ENCODE measurements around the gene CLMN.

Gene CLMN

GRCh38 chr14:95268350-95268749, 51.4 kb downstream of the CLMN start:
- DNase-seq = no peak
- intact Hi-C loops (cut with DNase I) = no loop called here

GRCh38 chr14:95267306-95267705, 52.4 kb downstream of the CLMN start:
- intact Hi-C loops (cut with DNase I) = no loop called here
- no peak for DNase-seq

GRCh38 chr14:95265106-95266094, 54.3 kb downstream of the CLMN start:
- intact Hi-C loops (cut with DNase I) = no loop called here
- DNase-seq = no peak

GRCh38 chr14:95264271-95264973, 55.3 kb downstream of the CLMN start:
- no peak for DNase-seq
- intact Hi-C loops (cut with DNase I) = no loop called here

- DNase-seq = no peak
- intact Hi-C loops (cut with DNase I) = no loop called here
Observed at GRCh38 chr14:95263527-95264231, 56.0 kb downstream of the CLMN start.

- intact Hi-C loops (cut with DNase I) = no loop called here
Observed at GRCh38 chr14:95262511-95262891, 57.2 kb downstream of the CLMN start.

GRCh38 chr14:95261616-95262510, 57.8 kb downstream of the CLMN start:
- intact Hi-C loops (cut with DNase I) = no loop called here
- DNase-seq = no peak

More at GRCh38 chr14:95262511-95262891, 57.2 kb downstream of the CLMN start:
- no peak for DNase-seq

GRCh38 chr14:95260537-95261361, 59.0 kb downstream of the CLMN start:
- no peak for DNase-seq
- intact Hi-C loops (cut with DNase I) = no loop called here

- intact Hi-C loops (cut with DNase I) = no loop called here
- no peak for DNase-seq
Observed at GRCh38 chr14:95258754-95259593, 60.7 kb downstream of the CLMN start.

GRCh38 chr14:95258156-95258555, 61.6 kb downstream of the CLMN start:
- DNase-seq = no peak
- intact Hi-C loops (cut with DNase I) = no loop called here

- intact Hi-C loops (cut with DNase I) = no loop called here
- DNase-seq = no peak
Observed at GRCh38 chr14:95257521-95257920, 62.2 kb downstream of the CLMN start.

GRCh38 chr14:95256776-95257060, 63.0 kb downstream of the CLMN start:
- intact Hi-C loops (cut with DNase I) = no loop called here
- DNase-seq = no peak

- no peak for DNase-seq
- intact Hi-C loops (cut with DNase I) = no loop called here
Observed at GRCh38 chr14:95256002-95256775, 63.5 kb downstream of the CLMN start.

- intact Hi-C loops (cut with DNase I) = no loop called here
- no peak for DNase-seq
Observed at GRCh38 chr14:95255487-95255886, 64.2 kb downstream of the CLMN start.

GRCh38 chr14:95255013-95255412, 64.7 kb downstream of the CLMN start:
- DNase-seq = no peak
- intact Hi-C loops (cut with DNase I) = no loop called here

- intact Hi-C loops (cut with DNase I) = no loop called here
- no peak for DNase-seq
Observed at GRCh38 chr14:95254288-95254687, 65.4 kb downstream of the CLMN start.

GRCh38 chr14:95253039-95253630, 66.6 kb downstream of the CLMN start:
- DNase-seq = no peak
- intact Hi-C loops (cut with DNase I) = no loop called here
